ENCODE measurements around the gene UGT2A1. TPM values are rescaled to one million over a fixed set of nuclear protein-coding genes. Genes with fewer than 3 reads are reported as not detected.

Gene UGT2A1
- total and polyA plus RNA-seq, 2 donors (not counting 1 experiment from before 2014, with no cell fraction given): not detected

GRCh38 chr4:69689599-69689998 is 36.6 kb upstream of the UGT2A1 start:
- H2AFZ ChIP-seq (ENCODE audit: insufficient read depth, low read depth, low read length, poor library complexity, severe bottlenecking): no peak overlapping the region
- ATAC-seq (ENCODE audit: low read depth): no peak
- no peaks in the 10 kb centered on the region for H3K27me3 ChIP-seq (replicated peaks in 1 of 4; ENCODE audit: control extremely low read depth in 1 of 4, control insufficient read depth in 3 of 4, insufficient read depth in 4 of 4, low read length in 3 of 4)
- no peak overlapping the region for H3K4me2 ChIP-seq (replicated peaks; ENCODE audit: low read depth, low read length, poor library complexity, severe bottlenecking)
- Mint-ChIP-seq H3K4me1 (no peaks in the 10 kb centered on the region), H3K4me3 (no peak overlapping the region), H3K27me3 (no peaks in the 10 kb centered on the region), H3K27ac (no peak overlapping the region), H3K9me3 (ENCODE audit: insufficient read depth) (no peaks in the 10 kb centered on the region)
- H3K9me3 ChIP-seq (ENCODE audit: control extremely low read depth in 1 of 3, control insufficient read depth in 2 of 3, insufficient read depth in 1 of 3, low read length in 2 of 3): no peaks in the 10 kb centered on the region
- no CpG with 5 or more reads among the region's 1 CpG for WGBS (ENCODE audit: insufficient coverage)
- H3K36me3 ChIP-seq (replicated peaks in 1 of 2; ENCODE audit: control extremely low read depth in 1 of 2, control insufficient read depth in 1 of 2, extremely low read depth in 1 of 2, insufficient read depth in 2 of 2, low read length in 1 of 2): no peaks in the 10 kb centered on the region
- H3K9ac ChIP-seq (ENCODE audit: low read length): no peak overlapping the region
- H3K27ac ChIP-seq (ENCODE audit: low read length in 2 of 2): no peak overlapping the region
- no peaks in the 10 kb centered on the region for H3K79me2 ChIP-seq (ENCODE audit: control insufficient read depth, insufficient read depth, low read length)
- no peaks in the 10 kb centered on the region for H3K4me1 ChIP-seq (ENCODE audit: control insufficient read depth in 2 of 2, insufficient read depth in 2 of 2, low read length in 2 of 2)
- no peaks in the 10 kb centered on the region for H4K20me1 ChIP-seq (ENCODE audit: control insufficient read depth, insufficient read depth, low read length, poor library complexity, severe bottlenecking)
- no peak overlapping the region for H3K4me3 ChIP-seq (ENCODE audit: control extremely low read depth in 1 of 5, extremely low read depth in 1 of 5, insufficient read depth in 1 of 5, low read depth in 2 of 5, low read length in 4 of 5)
- POLR2A ChIA-PET: no interaction called here
- TF ChIP-seq CTCF (IDR thresholded peaks at IDR 0.05): peak; percentile 36
- no peak for TF ChIP-seq EZH2 (IDR thresholded peaks at IDR 0.05; ENCODE audit: borderline replicate concordance, insufficient read depth, low read depth, low read length, poor library complexity, severe bottlenecking)
- DNase-seq: peak; percentile 9
- intact Hi-C loops (cut with micrococcal nuclease): loop anchor here (10.0 kb wide), 1 partner anchor 815 kb away; no protein-coding TSS in a partner anchor
- CTCF ChIA-PET: no interaction called here

- H3K4me1 Mint-ChIP-seq: no peaks in the 10 kb centered on the region
- no peak overlapping the region for H3K9ac ChIP-seq (ENCODE audit: low read length)
- POLR2A ChIA-PET: no interaction called here
- no peak overlapping the region for H3K4me3 Mint-ChIP-seq
- H3K27ac ChIP-seq (ENCODE audit: low read length in 2 of 2): no peak overlapping the region
- no CpG with 5 or more reads among the region's 4 CpGs for WGBS (ENCODE audit: insufficient coverage)
- H3K9me3 ChIP-seq (ENCODE audit: control extremely low read depth in 1 of 3, control insufficient read depth in 2 of 3, insufficient read depth in 1 of 3, low read length in 2 of 3): no peaks in the 10 kb centered on the region
- CTCF ChIA-PET: no interaction called here
- H2AFZ ChIP-seq (ENCODE audit: insufficient read depth, low read depth, low read length, poor library complexity, severe bottlenecking): no peak overlapping the region
- TF ChIP-seq EZH2 (IDR thresholded peaks at IDR 0.05; ENCODE audit: borderline replicate concordance, insufficient read depth, low read depth, low read length, poor library complexity, severe bottlenecking) (no peak), CTCF (IDR thresholded peaks at IDR 0.05) (no peak)
- no peak for DNase-seq
- no peaks in the 10 kb centered on the region for H4K20me1 ChIP-seq (ENCODE audit: control insufficient read depth, insufficient read depth, low read length, poor library complexity, severe bottlenecking)
- H3K27me3 ChIP-seq (replicated peaks in 1 of 4; ENCODE audit: control extremely low read depth in 1 of 4, control insufficient read depth in 3 of 4, insufficient read depth in 4 of 4, low read length in 3 of 4): no peaks in the 10 kb centered on the region
- no peaks in the 10 kb centered on the region for H3K27me3 Mint-ChIP-seq
- intact Hi-C loops (cut with micrococcal nuclease): loop anchor here (10.0 kb wide), 1 partner anchor 820 kb away; no protein-coding TSS in a partner anchor
- no peaks in the 10 kb centered on the region for H3K79me2 ChIP-seq (ENCODE audit: control insufficient read depth, insufficient read depth, low read length)
- no peak overlapping the region for H3K4me3 ChIP-seq (ENCODE audit: control extremely low read depth in 1 of 5, extremely low read depth in 1 of 5, insufficient read depth in 1 of 5, low read depth in 2 of 5, low read length in 4 of 5)
- no peaks in the 10 kb centered on the region for H3K9me3 Mint-ChIP-seq (ENCODE audit: insufficient read depth)
- no peak overlapping the region for H3K27ac Mint-ChIP-seq
- ATAC-seq (ENCODE audit: low read depth): no peak
- no peaks in the 10 kb centered on the region for H3K36me3 ChIP-seq (replicated peaks in 1 of 2; ENCODE audit: control extremely low read depth in 1 of 2, control insufficient read depth in 1 of 2, extremely low read depth in 1 of 2, insufficient read depth in 2 of 2, low read length in 1 of 2)
- no peak overlapping the region for H3K4me2 ChIP-seq (replicated peaks; ENCODE audit: low read depth, low read length, poor library complexity, severe bottlenecking)
- H3K4me1 ChIP-seq (ENCODE audit: control insufficient read depth in 2 of 2, insufficient read depth in 2 of 2, low read length in 2 of 2): no peaks in the 10 kb centered on the region
These were observed 31.8 kb upstream of the UGT2A1 start for GRCh38 chr4:69684804-69685203.

Data from B cell (primary cell).